K562 (cell line): ENCODE data around the gene CCDC32. TPM values are rescaled to one million over a fixed set of nuclear protein-coding genes. Genes with fewer than 3 reads are reported as not detected.

Experiments used
- BHLHE40 ChIP-seq: IDR thresholded peaks from 2 replicates; pipeline ENCODE4 v1.6.1; 2011; ENCODE audit warnings: low read length, improper control_type of control experiment
- CREB1 ChIP-seq, 2 experiments: sonication (generic) in 1 of 2; formaldehyde crosslinking in 1 of 2; IDR thresholded peaks; 2 replicates each; pipeline versions ENCODE4 v1.6.1 to v1.8.0; 2012 to 2022; ENCODE audit warnings: inconsistent platforms in 1 of 2, mild to moderate bottlenecking in 1 of 2, missing genetic modification reagents in 1 of 2, moderate library complexity in 1 of 2
- CTBP1 ChIP-seq: fragments of 450-650 bp; IDR thresholded peaks from 2 replicates; pipeline ENCODE4 v1.6.1; 2016; ENCODE audit warnings: borderline replicate concordance
- ESRRA ChIP-seq: fragments of 450-650 bp; IDR thresholded peaks from 2 replicates; pipeline ENCODE4 v1.6.1; 2014; ENCODE audit warnings: low read depth, mild to moderate bottlenecking, moderate library complexity, borderline replicate concordance
- GABPA ChIP-seq: fragments of 200-800 bp; sonication (Bioruptor generic); conservative IDR thresholded peaks from 2 replicates; pipeline ENCODE4 v1.6.1; 2016; ENCODE audit warnings: low read depth, missing genetic modification characterization, missing compliant biosample characterization
- MEF2D ChIP-seq: conservative IDR thresholded peaks from 2 replicates; pipeline ENCODE4 v1.6.1; 2016; ENCODE audit warnings: low read depth, missing genetic modification characterization, missing compliant biosample characterization
- ZNF561 ChIP-seq: fragments of 450-650 bp; formaldehyde crosslinking; conservative IDR thresholded peaks from 2 replicates; pipeline ENCODE4 v1.4.0; 2020; ENCODE audit warnings: mild to moderate bottlenecking, moderate library complexity
- ZNF695 ChIP-seq: fragments of 450-650 bp; formaldehyde crosslinking; IDR thresholded peaks from 2 replicates; pipeline ENCODE4 v1.4.0; 2020; ENCODE audit warnings: mild to moderate bottlenecking, moderate library complexity
- polyA plus RNA-seq, 8 experiments: library from polyadenylated mRNA; depleted of rRNA in 4 of 8; stranded (reverse) in 5 of 8; unstranded in 3 of 8; fragments of >200 nt; fragmentation: Nextera tagmentation in 2 of 8; fragmentation: Illumina TruSeq in 1 of 8; extraction: Ambion mirVana in 2 of 8; extraction: Trizol in 1 of 8; gene quantifications; 2 replicates each; pipeline versions ENCODE4 v1.2.1 to v1.2.3, GENCODE V29; 2011 to 2014; ENCODE audit warnings: inconsistent platforms in 1 of 8, missing spikeins in 1 of 8
- total RNA-seq, 7 experiments: library from RNA; depleted of rRNA in 6 of 7; stranded (reverse); fragments of >200 nt in 6 of 7; fragmentation: Illumina TruSeq in 2 of 7; extraction: Trizol in 2 of 7; gene quantifications; 2 replicates each; pipeline versions ENCODE4 v1.2.1 to v1.2.3, GENCODE V29; 2011 to 2021; ENCODE audit warnings: low replicate concordance in 1 of 7
- TF ChIP-seq, protein P1 (sequence below): fragments of 450-650 bp; IDR thresholded peaks from 2 replicates; pipeline ENCODE4 v1.7.0; 2016; ENCODE audit warnings: borderline replicate concordance
- TF ChIP-seq, protein P2 (sequence below): fragments of 250-450 bp; sonication (Bioruptor Pico); IDR thresholded peaks from 2 replicates; pipeline ENCODE4 v1.9.0; 2021; ENCODE audit warnings: mild to moderate bottlenecking, inconsistent platforms
- TF ChIP-seq, protein P3 (sequence below), 2 experiments: fragments of 450-650 bp in 1 of 2; sonication (generic) in 1 of 2; formaldehyde crosslinking in 1 of 2; IDR thresholded peaks; 2 replicates each; pipeline versions ENCODE4 v1.7.1 to v1.9.0; 2016 to 2022; ENCODE audit warnings: inconsistent platforms in 1 of 2, mild to moderate bottlenecking in 1 of 2, missing genetic modification reagents in 1 of 2
- TF ChIP-seq, protein P4 (sequence below), 3 experiments: IDR thresholded peaks in 2 of 3; conservative IDR thresholded peaks in 1 of 3; 2 replicates each; pipeline ENCODE4 v1.5.1; 2011 to 2012; ENCODE audit warnings: low read length in 3 of 3, mild to moderate bottlenecking in 3 of 3, control low read depth in 2 of 3, improper control_type of control experiment in 1 of 3, inconsistent platforms in 1 of 3, low read depth in 1 of 3, mixed read lengths in 1 of 3, moderate library complexity in 1 of 3; ENCODE audit not compliant: insufficient read depth in 2 of 3

CCDC32 gene
- total and polyA plus RNA-seq, 9 of the 15 experiments (the other 6 are each of a cell fraction or from before 2014, with no cell fraction given): 22.2 to 94.8 (median 37.1) TPM

DNA sequence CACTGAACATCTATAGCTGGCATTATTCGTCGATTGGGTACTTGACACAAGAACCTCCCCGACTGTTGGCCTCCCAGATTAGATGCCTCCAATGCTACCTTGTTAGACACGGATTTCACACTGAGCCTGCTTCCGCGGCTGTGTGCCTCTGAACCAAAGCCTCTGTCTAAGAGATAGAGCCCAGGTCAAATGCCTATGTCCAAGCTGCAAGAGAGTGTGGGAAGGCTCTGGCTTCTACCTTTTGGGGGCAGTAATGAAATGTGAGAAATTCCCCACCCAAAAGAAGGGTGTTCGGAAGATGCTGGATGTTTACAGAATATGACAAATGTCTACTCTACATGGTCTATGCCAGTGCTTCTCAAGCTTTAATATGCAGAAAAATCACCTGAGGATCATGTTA is 2.3 kb upstream of the CCDC32 start (continued):
- TF ChIP-seq, protein P1, sequence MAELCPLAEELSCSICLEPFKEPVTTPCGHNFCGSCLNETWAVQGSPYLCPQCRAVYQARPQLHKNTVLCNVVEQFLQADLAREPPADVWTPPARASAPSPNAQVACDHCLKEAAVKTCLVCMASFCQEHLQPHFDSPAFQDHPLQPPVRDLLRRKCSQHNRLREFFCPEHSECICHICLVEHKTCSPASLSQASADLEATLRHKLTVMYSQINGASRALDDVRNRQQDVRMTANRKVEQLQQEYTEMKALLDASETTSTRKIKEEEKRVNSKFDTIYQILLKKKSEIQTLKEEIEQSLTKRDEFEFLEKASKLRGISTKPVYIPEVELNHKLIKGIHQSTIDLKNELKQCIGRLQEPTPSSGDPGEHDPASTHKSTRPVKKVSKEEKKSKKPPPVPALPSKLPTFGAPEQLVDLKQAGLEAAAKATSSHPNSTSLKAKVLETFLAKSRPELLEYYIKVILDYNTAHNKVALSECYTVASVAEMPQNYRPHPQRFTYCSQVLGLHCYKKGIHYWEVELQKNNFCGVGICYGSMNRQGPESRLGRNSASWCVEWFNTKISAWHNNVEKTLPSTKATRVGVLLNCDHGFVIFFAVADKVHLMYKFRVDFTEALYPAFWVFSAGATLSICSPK: no peak
- TF ChIP-seq, protein P2, sequence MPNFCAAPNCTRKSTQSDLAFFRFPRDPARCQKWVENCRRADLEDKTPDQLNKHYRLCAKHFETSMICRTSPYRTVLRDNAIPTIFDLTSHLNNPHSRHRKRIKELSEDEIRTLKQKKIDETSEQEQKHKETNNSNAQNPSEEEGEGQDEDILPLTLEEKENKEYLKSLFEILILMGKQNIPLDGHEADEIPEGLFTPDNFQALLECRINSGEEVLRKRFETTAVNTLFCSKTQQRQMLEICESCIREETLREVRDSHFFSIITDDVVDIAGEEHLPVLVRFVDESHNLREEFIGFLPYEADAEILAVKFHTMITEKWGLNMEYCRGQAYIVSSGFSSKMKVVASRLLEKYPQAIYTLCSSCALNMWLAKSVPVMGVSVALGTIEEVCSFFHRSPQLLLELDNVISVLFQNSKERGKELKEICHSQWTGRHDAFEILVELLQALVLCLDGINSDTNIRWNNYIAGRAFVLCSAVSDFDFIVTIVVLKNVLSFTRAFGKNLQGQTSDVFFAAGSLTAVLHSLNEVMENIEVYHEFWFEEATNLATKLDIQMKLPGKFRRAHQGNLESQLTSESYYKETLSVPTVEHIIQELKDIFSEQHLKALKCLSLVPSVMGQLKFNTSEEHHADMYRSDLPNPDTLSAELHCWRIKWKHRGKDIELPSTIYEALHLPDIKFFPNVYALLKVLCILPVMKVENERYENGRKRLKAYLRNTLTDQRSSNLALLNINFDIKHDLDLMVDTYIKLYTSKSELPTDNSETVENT (CRISPR knock-in tag): no peak
- TF ChIP-seq, protein P3, sequence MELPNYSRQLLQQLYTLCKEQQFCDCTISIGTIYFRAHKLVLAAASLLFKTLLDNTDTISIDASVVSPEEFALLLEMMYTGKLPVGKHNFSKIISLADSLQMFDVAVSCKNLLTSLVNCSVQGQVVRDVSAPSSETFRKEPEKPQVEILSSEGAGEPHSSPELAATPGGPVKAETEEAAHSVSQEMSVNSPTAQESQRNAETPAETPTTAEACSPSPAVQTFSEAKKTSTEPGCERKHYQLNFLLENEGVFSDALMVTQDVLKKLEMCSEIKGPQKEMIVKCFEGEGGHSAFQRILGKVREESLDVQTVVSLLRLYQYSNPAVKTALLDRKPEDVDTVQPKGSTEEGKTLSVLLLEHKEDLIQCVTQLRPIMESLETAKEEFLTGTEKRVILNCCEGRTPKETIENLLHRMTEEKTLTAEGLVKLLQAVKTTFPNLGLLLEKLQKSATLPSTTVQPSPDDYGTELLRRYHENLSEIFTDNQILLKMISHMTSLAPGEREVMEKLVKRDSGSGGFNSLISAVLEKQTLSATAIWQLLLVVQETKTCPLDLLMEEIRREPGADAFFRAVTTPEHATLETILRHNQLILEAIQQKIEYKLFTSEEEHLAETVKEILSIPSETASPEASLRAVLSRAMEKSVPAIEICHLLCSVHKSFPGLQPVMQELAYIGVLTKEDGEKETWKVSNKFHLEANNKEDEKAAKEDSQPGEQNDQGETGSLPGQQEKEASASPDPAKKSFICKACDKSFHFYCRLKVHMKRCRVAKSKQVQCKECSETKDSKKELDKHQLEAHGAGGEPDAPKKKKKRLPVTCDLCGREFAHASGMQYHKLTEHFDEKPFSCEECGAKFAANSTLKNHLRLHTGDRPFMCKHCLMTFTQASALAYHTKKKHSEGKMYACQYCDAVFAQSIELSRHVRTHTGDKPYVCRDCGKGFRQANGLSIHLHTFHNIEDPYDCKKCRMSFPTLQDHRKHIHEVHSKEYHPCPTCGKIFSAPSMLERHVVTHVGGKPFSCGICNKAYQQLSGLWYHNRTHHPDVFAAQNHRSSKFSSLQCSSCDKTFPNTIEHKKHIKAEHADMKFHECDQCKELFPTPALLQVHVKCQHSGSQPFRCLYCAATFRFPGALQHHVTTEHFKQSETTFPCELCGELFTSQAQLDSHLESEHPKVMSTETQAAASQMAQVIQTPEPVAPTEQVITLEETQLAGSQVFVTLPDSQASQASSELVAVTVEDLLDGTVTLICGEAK (IDR thresholded peaks at IDR 0.05): no peak
- TF ChIP-seq, protein P3 (CRISPR knock-in tag; IDR thresholded peaks at IDR 0.05): no peak
- no peak for TF ChIP-seq ZNF695
- 0 out of 2 replicates have a peak, but pooled peaks have one; percentile 3 for TF ChIP-seq BHLHE40
- TF ChIP-seq CTBP1: peak; percentile 59; the same call in 1 of the 2 replicates
- TF ChIP-seq MEF2D (tag): no peak
- no peak for TF ChIP-seq ZNF561
- no peak for TF ChIP-seq CREB1 (IDR thresholded peaks at IDR 0.05)
- no peak for TF ChIP-seq CREB1 (CRISPR knock-in tag; IDR thresholded peaks at IDR 0.05)
- TF ChIP-seq, protein P4, sequence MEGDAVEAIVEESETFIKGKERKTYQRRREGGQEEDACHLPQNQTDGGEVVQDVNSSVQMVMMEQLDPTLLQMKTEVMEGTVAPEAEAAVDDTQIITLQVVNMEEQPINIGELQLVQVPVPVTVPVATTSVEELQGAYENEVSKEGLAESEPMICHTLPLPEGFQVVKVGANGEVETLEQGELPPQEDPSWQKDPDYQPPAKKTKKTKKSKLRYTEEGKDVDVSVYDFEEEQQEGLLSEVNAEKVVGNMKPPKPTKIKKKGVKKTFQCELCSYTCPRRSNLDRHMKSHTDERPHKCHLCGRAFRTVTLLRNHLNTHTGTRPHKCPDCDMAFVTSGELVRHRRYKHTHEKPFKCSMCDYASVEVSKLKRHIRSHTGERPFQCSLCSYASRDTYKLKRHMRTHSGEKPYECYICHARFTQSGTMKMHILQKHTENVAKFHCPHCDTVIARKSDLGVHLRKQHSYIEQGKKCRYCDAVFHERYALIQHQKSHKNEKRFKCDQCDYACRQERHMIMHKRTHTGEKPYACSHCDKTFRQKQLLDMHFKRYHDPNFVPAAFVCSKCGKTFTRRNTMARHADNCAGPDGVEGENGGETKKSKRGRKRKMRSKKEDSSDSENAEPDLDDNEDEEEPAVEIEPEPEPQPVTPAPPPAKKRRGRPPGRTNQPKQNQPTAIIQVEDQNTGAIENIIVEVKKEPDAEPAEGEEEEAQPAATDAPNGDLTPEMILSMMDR (IDR thresholded peaks at IDR 0.05 in 2 of 3, conservative IDR thresholded peaks at IDR 0.05 in 1 of 3; ENCODE audit: insufficient read depth in 2 of 3, low read depth in 1 of 3, low read length in 3 of 3): peak; percentile 54 to 77 (median 72)
- no peak for TF ChIP-seq GABPA (tag)
- no peak for TF ChIP-seq ESRRA
